Right lobe of liver (tissue), 6 donors: ENCODE measurements around the gene CERS5. TPM values are rescaled to one million over a fixed set of nuclear protein-coding genes. Genes with fewer than 3 reads are reported as not detected.
A peak's percentile ranks its signal among the peaks of the same experiment; 100 is the strongest.

ENCODE experiments used
- ATAC-seq, 4 donors: fragments of 200-7000 bp; cut with Tn5 transposase; one replicate each; pipeline ENCODE4 v1.9.1; 2020; ENCODE audit warnings: mild to moderate bottlenecking in 4 of 4, moderate library complexity in 4 of 4
- DNase-seq, 3 donors: peaks; one replicate each; pipeline ENCODE4 v3.0.0-alpha.2; 2020
- H3K27ac ChIP-seq, 3 donors: fragments of 200-600 bp; one replicate each; pipeline ENCODE4 v1.8.0; 2022
- H3K27me3 ChIP-seq, 2 donors: fragments of 200-600 bp; one replicate each; pipeline ENCODE4 v1.8.0; 2022
- H3K36me3 ChIP-seq, 4 donors: fragments of 200-600 bp; sonication (generic) in 1 of 4; one replicate each; pipeline versions ENCODE4 v1.5.1 to v1.8.0; 2017 to 2022; ENCODE audit warnings: control low read depth in 1 of 4
- H3K4me1 ChIP-seq, 4 donors: fragments of 200-600 bp; sonication (generic) in 1 of 4; one replicate each; pipeline versions ENCODE4 v1.5.1 to v1.8.0; 2017 to 2022; ENCODE audit warnings: control low read depth in 1 of 4
- H3K4me3 ChIP-seq, 3 donors: fragments of 200-600 bp; one replicate each; pipeline ENCODE4 v1.8.0; 2022
- H3K9me3 ChIP-seq, 4 donors: fragments of 200-600 bp; sonication (generic) in 1 of 4; one replicate each; pipeline versions ENCODE4 v1.5.1 to v1.8.0; 2017 to 2022; ENCODE audit warnings: control low read depth in 1 of 4
- POLR2A ChIP-seq: fragments of 450-650 bp; IDR thresholded peaks from one replicate; pipeline ENCODE4 v1.6.1; 2017; ENCODE audit warnings: antibody characterized with exemption, mild to moderate bottlenecking
- WGBS: methylation state at CpG from one replicate; pipeline ENCODE4 v1.1.6; 2018; ENCODE audit warnings: low coverage, low lambda C conversion rate; ENCODE audit not compliant: insufficient coverage; ENCODE audit errors: missing lambda C conversion rate; 5-methylcytosine and 5-hydroxymethylcytosine counted together
- intact Hi-C, 2 donors: fragments of 100-400 bp; cut with DNase I; formaldehyde crosslinking; loops; one replicate each; pipeline versions ENCODE4 v1.11.2 to v1.14.1; 2022
- total RNA-seq, 6 experiments: library from RNA; depleted of rRNA in 2 of 6; stranded (reverse); fragments of >200 nt in 2 of 6; fragmentation: NEBNext Ultra II Directional in 3 of 6; extraction: Animal tissue kit (Norgen Biotek cat#: 25700) in 3 of 6; gene quantifications; one replicate each; pipeline versions ENCODE4 v1.1.0 to v1.2.4, GENCODE V29; 2016 to 2023
- TF ChIP-seq, protein P1 (sequence below), 4 donors: fragments of 200-600 bp in 3 of 4; fragments of 450-650 bp in 1 of 4; IDR thresholded peaks; one replicate each; pipeline versions ENCODE4 v1.5.1 to v1.8.0; 2016 to 2022; ENCODE audit warnings: antibody characterized with exemption in 4 of 4, mild to moderate bottlenecking in 2 of 4
- donor health status: DM: no; HTN: yes; CAD: no.
- donor health status: DM: no; HTN: no; CAD: no.
- donor health status: DM: no; HTN: no; CAD: no.
- donor health status: DM: no; HTN: yes; CAD: no.
- donor health status: DM: no; HTN: yes; CAD: no.

CERS5 gene
- total RNA-seq, 6 experiments from 2014 or later, result 5.0 to 12.0 (median 8.0) TPM

DNA sequence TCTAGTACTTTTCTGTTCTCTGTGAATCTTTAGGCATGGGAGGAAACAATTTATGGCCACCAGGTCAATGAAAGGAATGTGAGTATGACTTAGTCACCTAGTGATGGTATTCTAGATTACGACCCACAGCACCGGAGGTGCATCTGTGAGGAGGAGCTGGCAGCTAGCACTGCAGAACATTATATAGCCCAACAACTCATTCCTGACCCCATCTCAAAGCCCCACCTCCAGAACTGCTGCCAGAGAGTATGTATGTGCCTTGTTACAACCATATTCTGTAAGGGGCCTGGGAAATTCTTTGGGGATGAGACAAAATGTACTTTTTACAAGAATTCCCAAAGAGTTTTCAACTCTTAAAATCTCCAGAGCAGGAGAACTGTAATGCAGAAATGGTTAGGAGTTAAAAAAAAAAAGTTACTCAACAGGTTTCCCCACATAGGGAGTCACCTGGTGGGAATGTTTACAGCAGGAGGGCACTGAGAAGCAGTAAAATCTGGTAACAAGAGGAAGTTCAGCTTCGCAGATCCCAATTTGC, 34.9 kb upstream of the CERS5 start:
- 72% methylated on average over 2 of the region's 3 CpGs for WGBS
- H3K27ac ChIP-seq, result no peak overlapping the region

DNA sequence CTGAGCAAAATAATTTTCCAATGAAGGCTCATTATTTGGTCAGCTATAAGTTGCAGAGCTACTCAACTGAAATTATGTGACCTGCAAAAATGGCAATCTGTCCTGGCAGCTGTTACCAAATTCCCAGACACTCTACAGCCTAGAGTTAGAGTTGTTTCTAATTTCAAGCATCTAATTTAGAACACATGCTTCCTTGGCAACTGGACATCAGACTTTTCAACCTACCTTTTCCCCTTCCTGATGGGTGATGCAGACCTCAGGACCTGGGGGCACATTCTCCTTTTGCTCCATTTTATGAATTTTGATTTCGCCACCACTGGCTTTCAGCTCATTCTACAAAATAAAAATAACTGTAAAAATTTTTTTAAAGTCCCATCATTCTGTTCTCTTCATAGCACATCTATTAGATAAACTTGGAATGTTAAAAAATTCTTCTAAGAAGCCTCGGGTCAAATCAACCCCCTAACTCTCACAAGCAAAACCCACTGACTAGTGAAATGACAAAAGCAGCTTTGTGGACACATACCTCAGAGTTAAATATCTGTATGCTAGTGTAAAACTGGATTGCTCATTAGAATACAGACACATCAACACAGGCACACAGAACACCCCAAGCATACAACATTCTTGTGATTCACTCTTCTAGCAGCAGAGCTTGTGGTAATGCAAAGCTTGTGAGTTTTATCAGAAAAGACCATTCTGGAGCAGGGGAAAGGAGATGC, 33.5 kb upstream of the CERS5 start:
- Histone ChIP-seq H3K36me3 (peaks cover 0 to 21% (median under 1%) of the 10 kb centered on the region in 4 donors), H3K27ac (no peak overlapping the region), H3K9me3 (no peaks in the 10 kb centered on the region), H3K27me3 (no peaks in the 10 kb centered on the region), H3K4me3 (no peak overlapping the region), H3K4me1 (no peaks in the 10 kb centered on the region)
- WGBS, result 84% methylated on average over 2 of the region's 2 CpGs
- intact Hi-C loops, result no loop called here
- TF ChIP-seq, protein P1, sequence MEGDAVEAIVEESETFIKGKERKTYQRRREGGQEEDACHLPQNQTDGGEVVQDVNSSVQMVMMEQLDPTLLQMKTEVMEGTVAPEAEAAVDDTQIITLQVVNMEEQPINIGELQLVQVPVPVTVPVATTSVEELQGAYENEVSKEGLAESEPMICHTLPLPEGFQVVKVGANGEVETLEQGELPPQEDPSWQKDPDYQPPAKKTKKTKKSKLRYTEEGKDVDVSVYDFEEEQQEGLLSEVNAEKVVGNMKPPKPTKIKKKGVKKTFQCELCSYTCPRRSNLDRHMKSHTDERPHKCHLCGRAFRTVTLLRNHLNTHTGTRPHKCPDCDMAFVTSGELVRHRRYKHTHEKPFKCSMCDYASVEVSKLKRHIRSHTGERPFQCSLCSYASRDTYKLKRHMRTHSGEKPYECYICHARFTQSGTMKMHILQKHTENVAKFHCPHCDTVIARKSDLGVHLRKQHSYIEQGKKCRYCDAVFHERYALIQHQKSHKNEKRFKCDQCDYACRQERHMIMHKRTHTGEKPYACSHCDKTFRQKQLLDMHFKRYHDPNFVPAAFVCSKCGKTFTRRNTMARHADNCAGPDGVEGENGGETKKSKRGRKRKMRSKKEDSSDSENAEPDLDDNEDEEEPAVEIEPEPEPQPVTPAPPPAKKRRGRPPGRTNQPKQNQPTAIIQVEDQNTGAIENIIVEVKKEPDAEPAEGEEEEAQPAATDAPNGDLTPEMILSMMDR (IDR thresholded peaks at IDR 0.05), result no peak
- TF ChIP-seq POLR2A, result no peak
- ATAC-seq, result no peak
- no peak for DNase-seq

More for the DNA sequence above, 34.9 kb upstream of the CERS5 start:
- no peaks in the 10 kb centered on the region for H3K9me3 ChIP-seq
- DNase-seq (no peak), ATAC-seq (no peak)
- H3K36me3 ChIP-seq, result peaks cover 0 to 21% (median under 1%) of the 10 kb centered on the region in 4 donors
- H3K4me3 ChIP-seq, result no peak overlapping the region
- no peaks in the 10 kb centered on the region for H3K4me1 ChIP-seq
- H3K27me3 ChIP-seq, result no peaks in the 10 kb centered on the region
- TF ChIP-seq, protein P1 (IDR thresholded peaks at IDR 0.05), result no peak
- TF ChIP-seq POLR2A, result no peak
- intact Hi-C loops, result no loop called here

DNA sequence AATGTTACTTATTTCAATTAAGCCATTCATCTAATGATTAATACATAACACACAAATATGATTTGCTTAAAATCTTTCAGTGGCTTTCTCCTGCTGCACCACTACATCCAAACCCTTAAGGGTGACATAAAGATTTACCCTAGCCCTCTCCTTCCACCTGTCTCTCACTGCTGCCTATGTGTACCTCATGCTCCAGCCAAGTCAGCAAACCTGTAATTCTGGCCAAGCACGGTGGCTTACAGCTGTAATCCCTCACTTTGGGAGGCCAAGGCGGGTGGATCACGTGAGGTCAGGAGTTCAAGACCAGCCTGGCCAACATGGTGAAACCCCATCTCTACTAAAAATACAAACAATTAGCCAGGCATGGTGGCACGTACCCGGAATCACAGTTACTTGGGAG, 31.7 kb upstream of the CERS5 start:
- intact Hi-C loops, result no loop called here
- no peaks in the 10 kb centered on the region for H3K9me3 ChIP-seq
- no peak overlapping the region for H3K27ac ChIP-seq
- no peak for TF ChIP-seq POLR2A
- TF ChIP-seq, protein P1 (IDR thresholded peaks at IDR 0.05), result no peak
- 100% methylated on average over 3 of the region's 5 CpGs for WGBS
- no peak for DNase-seq
- no peak for ATAC-seq
- H3K27me3 ChIP-seq, result no peaks in the 10 kb centered on the region
- no peak overlapping the region for H3K4me3 ChIP-seq
- peaks cover 0 to 17% (median 0%) of the 10 kb centered on the region in 4 donors for H3K36me3 ChIP-seq
- no peaks in the 10 kb centered on the region for H3K4me1 ChIP-seq

DNA sequence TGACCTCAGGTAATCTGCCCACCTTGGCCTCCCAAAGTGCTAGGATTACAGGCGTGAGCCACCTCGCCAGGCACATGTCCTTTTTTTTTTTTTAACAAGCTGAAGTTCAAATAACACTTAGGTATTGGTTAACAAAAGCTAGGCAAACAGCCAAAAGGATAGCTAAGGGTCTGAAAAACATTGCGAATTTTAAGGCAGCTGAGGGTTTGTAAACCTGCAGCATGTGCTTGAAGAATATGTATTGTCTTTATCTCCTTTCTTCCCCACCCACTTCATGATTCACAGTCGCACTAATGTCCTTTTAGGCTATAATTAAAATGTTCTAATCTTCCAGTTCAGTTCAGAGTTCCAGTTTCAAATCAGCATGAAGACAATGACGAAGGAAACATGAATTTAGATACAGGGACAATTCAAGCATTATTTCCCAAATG, 30.1 kb upstream of the CERS5 start:
- ATAC-seq, result peak in 1 of 4 donors; percentile 16
- 55% methylated on average over 5 of the region's 5 CpGs for WGBS
- no peak overlapping the region for H3K27ac ChIP-seq

More for the DNA sequence above, 30.1 kb upstream of the CERS5 start:
- Histone ChIP-seq H3K9me3 (no peaks in the 10 kb centered on the region), H3K4me3 (no peak overlapping the region), H3K27me3 (no peaks in the 10 kb centered on the region), H3K36me3 (peaks cover 0 to 13% (median 0%) of the 10 kb centered on the region in 4 donors), H3K4me1 (no peaks in the 10 kb centered on the region)
- intact Hi-C loops, result no loop called here
- TF ChIP-seq, protein P1 (IDR thresholded peaks at IDR 0.05), result no peak
- no peak for TF ChIP-seq POLR2A
- DNase-seq, result no peak
